Keratinocyte (primary cell): Measurements from ENCODE around the gene TBC1D8. TPM values are rescaled to one million over a fixed set of nuclear protein-coding genes. Genes with fewer than 3 reads are reported as not detected.

Experiments
- DNase-seq: peaks from one replicate; pipeline ENCODE4 v3.0.0-alpha.2; 2011; ENCODE audit warnings: low read depth, missing footprints, low spot score
- FAIRE-seq: peaks from 2 replicates; lab custom pipeline; 2011; peaks lifted over from hg19 to GRCh38; lab: Jason Lieb, UNC
- H2AFZ ChIP-seq: 2 replicates; pipeline ENCODE4 v1.6.0; 2012; ENCODE audit warnings: low read length, control low read depth, inconsistent platforms; ENCODE audit not compliant: control insufficient read depth
- H3K27ac ChIP-seq: 2 replicates; pipeline ENCODE4 v1.5.1; 2011; ENCODE audit warnings: low read length; ENCODE audit not compliant: control insufficient read depth, insufficient read depth
- H3K27me3 ChIP-seq: 3 replicates; pipeline ENCODE4 v1.6.0; 2011; ENCODE audit warnings: low read length; ENCODE audit not compliant: control insufficient read depth, insufficient read depth; ENCODE audit errors: extremely low read depth
- H3K36me3 ChIP-seq, 2 experiments: 2 replicates in 1 of 2; 3 replicates in 1 of 2; pipeline ENCODE4 v1.5.1; 2011; ENCODE audit warnings: low read length in 2 of 2, mild to moderate bottlenecking in 1 of 2; ENCODE audit not compliant: control insufficient read depth in 2 of 2, insufficient read depth in 2 of 2; ENCODE audit errors: extremely low read depth in 1 of 2
- H3K4me1 ChIP-seq: 3 replicates; pipeline ENCODE4 v1.5.1; 2011; ENCODE audit warnings: low read length; ENCODE audit not compliant: control insufficient read depth, insufficient read depth; ENCODE audit errors: extremely low read depth
- H3K4me2 ChIP-seq: 3 replicates; pipeline ENCODE4 v1.6.0; 2011; ENCODE audit warnings: low read depth, low read length; ENCODE audit not compliant: control insufficient read depth, insufficient read depth; ENCODE audit errors: extremely low read depth
- H3K4me3 ChIP-seq, 3 experiments: fragments of 200-600 bp in 1 of 3; sonication (generic) in 1 of 3; 2 replicates in 2 of 3; 3 replicates in 1 of 3; pipeline ENCODE4 v1.5.1; 2011 to 2016; ENCODE audit warnings: low read length in 3 of 3, mild to moderate bottlenecking in 3 of 3, control low read depth in 2 of 3, inconsistent platforms in 1 of 3, low read depth in 1 of 3, mixed read lengths in 1 of 3, mixed run types in 1 of 3, moderate library complexity in 1 of 3; ENCODE audit not compliant: control insufficient read depth in 2 of 3, insufficient read depth in 2 of 3; ENCODE audit errors: extremely low read depth in 1 of 3
- H3K79me2 ChIP-seq: 2 replicates; pipeline ENCODE4 v1.6.0; 2012; ENCODE audit warnings: low read length; ENCODE audit not compliant: control insufficient read depth, insufficient read depth
- H3K9ac ChIP-seq: 3 replicates; pipeline ENCODE4 v1.6.0; 2011; ENCODE audit warnings: low read length; ENCODE audit not compliant: control insufficient read depth, insufficient read depth; ENCODE audit errors: extremely low read depth
- H3K9me1 ChIP-seq: 3 replicates; pipeline ENCODE4 v1.6.0; 2011; ENCODE audit warnings: low read length; ENCODE audit not compliant: control insufficient read depth, insufficient read depth; ENCODE audit errors: extremely low read depth
- H3K9me3 ChIP-seq: 2 replicates; pipeline ENCODE4 v1.5.1; 2012; ENCODE audit warnings: low read depth, low read length; ENCODE audit not compliant: control insufficient read depth
- H4K20me1 ChIP-seq: 3 replicates; pipeline ENCODE4 v1.6.0; 2011; ENCODE audit warnings: low read length; ENCODE audit not compliant: control insufficient read depth, insufficient read depth; ENCODE audit errors: extremely low read depth
- EZH2 ChIP-seq: IDR thresholded peaks from one replicate; pipeline ENCODE4 v1.6.1; 2012; ENCODE audit warnings: inconsistent platforms, mild to moderate bottlenecking, low read length, moderate library complexity
- dilution Hi-C: fragments of 300-500 bp; cut with MboI; formaldehyde crosslinking; loops from one replicate; pipeline ENCODE4 v1.7.0; 2020; ENCODE audit warnings: low sequenced_read_pairs; ENCODE audit not compliant: extremely low pct_ligation_motif_present
- polyA plus RNA-seq, 5 experiments: library from polyadenylated mRNA; depleted of rRNA in 3 of 5; stranded (reverse) in 3 of 5; stranded (forward) in 1 of 5; unstranded in 1 of 5; fragments of >200 nt; gene quantifications; 1 replicate in 1 of 5; 2 replicates in 3 of 5; 3 replicates in 1 of 5; pipeline versions ENCODE4 v1.2.1 to v1.2.3, GENCODE V29; 2011 to 2012; ENCODE audit warnings: missing spikeins in 2 of 5, low read depth in 1 of 5, low replicate concordance in 1 of 5
- TF ChIP-seq, protein P1 (sequence below), 3 experiments: IDR thresholded peaks in 1 of 3; conservative IDR thresholded peaks in 1 of 3; optimal IDR thresholded peaks in 1 of 3; 2 replicates in 2 of 3; 3 replicates in 1 of 3; pipeline versions ENCODE3 to v1.5.1; 2011; ENCODE audit warnings: low read length in 3 of 3, mild to moderate bottlenecking in 3 of 3, moderate library complexity in 2 of 3, control low read depth in 1 of 3, inconsistent platforms in 1 of 3; ENCODE audit not compliant: insufficient read depth in 2 of 3; ENCODE audit errors: extremely low read depth in 1 of 3

The TBC1D8 gene
- polyA plus RNA-seq, 1 donor (not counting 4 experiments of a cell fraction or from before 2014, with no cell fraction given) = 13.8 TPM

GRCh38 chr2:101040761-101041160 is 110.4 kb downstream of the TBC1D8 start:
- H3K9me1 ChIP-seq = no peaks in the 10 kb centered on the region
- peaks cover 11 to 17% of the 10 kb centered on the region in 2 experiments for H3K36me3 ChIP-seq
- FAIRE-seq = no peak
- no peak overlapping the region for H3K9ac ChIP-seq
- no peak for TF ChIP-seq EZH2
- TF ChIP-seq, protein P1, sequence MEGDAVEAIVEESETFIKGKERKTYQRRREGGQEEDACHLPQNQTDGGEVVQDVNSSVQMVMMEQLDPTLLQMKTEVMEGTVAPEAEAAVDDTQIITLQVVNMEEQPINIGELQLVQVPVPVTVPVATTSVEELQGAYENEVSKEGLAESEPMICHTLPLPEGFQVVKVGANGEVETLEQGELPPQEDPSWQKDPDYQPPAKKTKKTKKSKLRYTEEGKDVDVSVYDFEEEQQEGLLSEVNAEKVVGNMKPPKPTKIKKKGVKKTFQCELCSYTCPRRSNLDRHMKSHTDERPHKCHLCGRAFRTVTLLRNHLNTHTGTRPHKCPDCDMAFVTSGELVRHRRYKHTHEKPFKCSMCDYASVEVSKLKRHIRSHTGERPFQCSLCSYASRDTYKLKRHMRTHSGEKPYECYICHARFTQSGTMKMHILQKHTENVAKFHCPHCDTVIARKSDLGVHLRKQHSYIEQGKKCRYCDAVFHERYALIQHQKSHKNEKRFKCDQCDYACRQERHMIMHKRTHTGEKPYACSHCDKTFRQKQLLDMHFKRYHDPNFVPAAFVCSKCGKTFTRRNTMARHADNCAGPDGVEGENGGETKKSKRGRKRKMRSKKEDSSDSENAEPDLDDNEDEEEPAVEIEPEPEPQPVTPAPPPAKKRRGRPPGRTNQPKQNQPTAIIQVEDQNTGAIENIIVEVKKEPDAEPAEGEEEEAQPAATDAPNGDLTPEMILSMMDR (optimal IDR thresholded peaks at IDR 0.05 in 1 of 3, IDR thresholded peaks at IDR 0.05 in 1 of 3, conservative IDR thresholded peaks at IDR 0.05 in 1 of 3; ENCODE audit: extremely low read depth in 1 of 3, insufficient read depth in 2 of 3, low read length in 3 of 3) = no peak
- no peaks in the 10 kb centered on the region for H3K9me3 ChIP-seq
- H3K4me1 ChIP-seq = no peaks in the 10 kb centered on the region
- DNase-seq = no peak
- H3K79me2 ChIP-seq = no peaks in the 10 kb centered on the region
- dilution Hi-C loops = loop anchor here (25.0 kb wide), 1 partner anchor 172 kb away; no protein-coding TSS in a partner anchor
- no peaks in the 10 kb centered on the region for H3K27me3 ChIP-seq
- H3K27ac ChIP-seq = no peak overlapping the region
- no peak overlapping the region for H3K4me3 ChIP-seq
- H2AFZ ChIP-seq = no peak overlapping the region
- no peak overlapping the region for H3K4me2 ChIP-seq
- H4K20me1 ChIP-seq = no peaks in the 10 kb centered on the region

GRCh38 chr2:101040072-101040471 is 111.1 kb downstream of the TBC1D8 start:
- Histone ChIP-seq H3K79me2 (no peaks in the 10 kb centered on the region), H3K4me2 (no peak overlapping the region), H3K9ac (no peak overlapping the region), H3K27ac (no peak overlapping the region), H3K4me3 (no peak overlapping the region), H3K4me1 (no peaks in the 10 kb centered on the region), H2AFZ (no peak overlapping the region), H3K9me1 (no peaks in the 10 kb centered on the region), H4K20me1 (no peaks in the 10 kb centered on the region), H3K27me3 (no peaks in the 10 kb centered on the region), H3K9me3 (no peaks in the 10 kb centered on the region), H3K36me3 (peaks cover 18 to 19% of the 10 kb centered on the region in 2 experiments)
- DNase-seq = no peak
- no peak for FAIRE-seq
- TF ChIP-seq EZH2 = no peak
- TF ChIP-seq, protein P1 (optimal IDR thresholded peaks at IDR 0.05 in 1 of 3, IDR thresholded peaks at IDR 0.05 in 1 of 3, conservative IDR thresholded peaks at IDR 0.05 in 1 of 3; ENCODE audit: extremely low read depth in 1 of 3, insufficient read depth in 2 of 3, low read length in 3 of 3) = no peak
- dilution Hi-C loops = loop anchor here (25.0 kb wide), 1 partner anchor 172 kb away; no protein-coding TSS in a partner anchor
